K562 (cell line): Measurements from ENCODE around the gene ANKRD12. TPM values are rescaled to one million over a fixed set of nuclear protein-coding genes. Genes with fewer than 3 reads are reported as not detected.
A peak's percentile ranks its signal among the peaks of the same experiment; 100 is the strongest.

Experiments used
- CBFA2T3 ChIP-seq: fragments of 450-650 bp; IDR thresholded peaks from 2 replicates; pipeline ENCODE4 v1.6.1; 2017
- E2F3 ChIP-seq: fragments of 250-450 bp; sonication (Bioruptor Pico); IDR thresholded peaks from 2 replicates; pipeline ENCODE4 v1.4.0; 2020; ENCODE audit warnings: mild to moderate bottlenecking
- ETV6 ChIP-seq, 3 experiments: fragments of 150-350 bp in 1 of 3; sonication (generic) in 1 of 3; formaldehyde crosslinking in 1 of 3; IDR thresholded peaks; 2 replicates each; pipeline versions ENCODE4 v1.6.1 to v1.8.0; 2014 to 2022; ENCODE audit warnings: borderline replicate concordance in 2 of 3, low read depth in 2 of 3, antibody characterized with exemption in 1 of 3, low read length in 1 of 3, mild to moderate bottlenecking in 1 of 3, missing genetic modification reagents in 1 of 3
- FIP1L1 ChIP-seq: fragments of 200-400 bp; formaldehyde crosslinking; IDR thresholded peaks from 2 replicates; pipeline ENCODE4 v1.6.1; 2018; ENCODE audit warnings: mild to moderate bottlenecking, low read depth, low read length; ENCODE audit not compliant: poor library complexity, severe bottlenecking
- KDM5B ChIP-seq: fragments of 200-600 bp; sonication (generic); IDR thresholded peaks from 2 replicates; pipeline ENCODE4 v1.6.1; 2012; ENCODE audit warnings: low read depth, mild to moderate bottlenecking, moderate library complexity, low read length, control low read depth, inconsistent platforms; ENCODE audit not compliant: insufficient replicate concordance
- RBM14 ChIP-seq: fragments of 200-400 bp; formaldehyde crosslinking; IDR thresholded peaks from 2 replicates; pipeline ENCODE4 v1.6.1; 2018; ENCODE audit warnings: low read depth, mild to moderate bottlenecking, low read length, moderate library complexity, borderline replicate concordance; ENCODE audit not compliant: insufficient read depth
- RNF2 ChIP-seq: sonication (generic); IDR thresholded peaks from 2 replicates; pipeline ENCODE4 v1.6.1; 2016
- ZBTB1 ChIP-seq: sonication (generic); formaldehyde crosslinking; IDR thresholded peaks from 2 replicates; pipeline ENCODE4 v1.8.1; 2023; ENCODE audit warnings: missing genetic modification reagents, low read depth, mild to moderate bottlenecking, borderline replicate concordance
- ZNF124 ChIP-seq: sonication (generic); formaldehyde crosslinking; IDR thresholded peaks from 2 replicates; pipeline ENCODE4 v1.8.1; 2022; ENCODE audit warnings: missing genetic modification reagents
- ZNF717 ChIP-seq: fragments of 250-450 bp; sonication (Bioruptor Pico); IDR thresholded peaks from 2 replicates; pipeline ENCODE4 v1.5.0; 2021
- polyA plus RNA-seq, 8 experiments: library from polyadenylated mRNA; depleted of rRNA in 4 of 8; stranded (reverse) in 5 of 8; unstranded in 3 of 8; fragments of >200 nt; fragmentation: Nextera tagmentation in 2 of 8; fragmentation: Illumina TruSeq in 1 of 8; extraction: Ambion mirVana in 2 of 8; extraction: Trizol in 1 of 8; gene quantifications; 2 replicates each; pipeline versions ENCODE4 v1.2.1 to v1.2.3, GENCODE V29; 2011 to 2014; ENCODE audit warnings: inconsistent platforms in 1 of 8, missing spikeins in 1 of 8
- total RNA-seq, 7 experiments: library from RNA; depleted of rRNA in 6 of 7; stranded (reverse); fragments of >200 nt in 6 of 7; fragmentation: Illumina TruSeq in 2 of 7; extraction: Trizol in 2 of 7; gene quantifications; 2 replicates each; pipeline versions ENCODE4 v1.2.1 to v1.2.3, GENCODE V29; 2011 to 2021; ENCODE audit warnings: low replicate concordance in 1 of 7
- TF ChIP-seq, protein P1 (sequence below): fragments of 450-650 bp; formaldehyde crosslinking; IDR thresholded peaks from 2 replicates; pipeline ENCODE4 v1.4.0; 2022; ENCODE audit warnings: missing genetic modification characterization
- TF ChIP-seq, protein P2 (sequence below): fragments of 450-650 bp; IDR thresholded peaks from 2 replicates; pipeline ENCODE4 v1.6.1; 2016
- TF ChIP-seq, protein P3 (sequence below): sonication (generic); formaldehyde crosslinking; IDR thresholded peaks from 2 replicates; pipeline ENCODE4 v1.8.0; 2023; ENCODE audit warnings: missing genetic modification reagents, mild to moderate bottlenecking, borderline replicate concordance
- TF ChIP-seq, protein P4 (sequence below): fragments of 200-800 bp; sonication (Bioruptor generic); IDR thresholded peaks from 2 replicates; pipeline ENCODE4 v1.6.1; 2017; ENCODE audit warnings: missing genetic modification characterization, missing compliant biosample characterization

ANKRD12 gene
- total and polyA plus RNA-seq, 9 of the 15 experiments (the other 6 are each of a cell fraction or from before 2014, with no cell fraction given) = 6.6 to 28.2 (median 16.0) TPM

DNA sequence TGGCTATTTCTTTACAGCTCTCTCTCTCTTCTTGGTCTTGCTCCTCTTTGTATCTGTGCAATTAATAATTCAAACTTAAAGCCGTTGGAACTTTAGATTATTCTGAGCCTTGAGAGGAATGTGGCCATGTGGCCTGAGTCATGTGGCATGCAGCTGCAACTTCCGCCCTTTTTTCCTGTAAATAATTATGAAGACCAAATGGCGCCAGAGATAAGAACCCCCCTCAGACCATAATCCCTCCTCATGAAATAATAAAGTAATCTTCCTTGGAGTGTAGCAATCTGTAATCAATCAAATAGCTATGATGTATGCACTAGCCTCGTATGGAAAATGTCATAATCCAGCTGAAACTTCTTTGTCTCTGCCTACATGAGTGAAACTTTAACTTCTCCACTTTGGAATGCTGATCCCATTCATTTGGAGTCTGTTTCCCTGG, 184.5 kb downstream of the ANKRD12 start (continued):
- TF ChIP-seq, protein P1, sequence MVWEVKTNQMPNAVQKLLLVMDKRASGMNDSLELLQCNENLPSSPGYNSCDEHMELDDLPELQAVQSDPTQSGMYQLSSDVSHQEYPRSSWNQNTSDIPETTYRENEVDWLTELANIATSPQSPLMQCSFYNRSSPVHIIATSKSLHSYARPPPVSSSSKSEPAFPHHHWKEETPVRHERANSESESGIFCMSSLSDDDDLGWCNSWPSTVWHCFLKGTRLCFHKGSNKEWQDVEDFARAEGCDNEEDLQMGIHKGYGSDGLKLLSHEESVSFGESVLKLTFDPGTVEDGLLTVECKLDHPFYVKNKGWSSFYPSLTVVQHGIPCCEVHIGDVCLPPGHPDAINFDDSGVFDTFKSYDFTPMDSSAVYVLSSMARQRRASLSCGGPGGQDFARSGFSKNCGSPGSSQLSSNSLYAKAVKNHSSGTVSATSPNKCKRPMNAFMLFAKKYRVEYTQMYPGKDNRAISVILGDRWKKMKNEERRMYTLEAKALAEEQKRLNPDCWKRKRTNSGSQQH = no peak
- TF ChIP-seq ZBTB1 (CRISPR knock-in tag) (peak; percentile 45; the same call in 1 of the 2 replicates), E2F3 (CRISPR knock-in tag) (no peak), CBFA2T3 (peak; percentile 80), RBM14 (no peak), FIP1L1 (no peak), ZNF717 (CRISPR knock-in tag) (no peak), RNF2 (peak; percentile 57; the same call in 1 of the 2 replicates), ZNF124 (CRISPR knock-in tag) (no peak), ETV6 (IDR thresholded peaks at IDR 0.05; ENCODE audit: borderline replicate concordance in 1 of 2, low read depth in 2 of 2, low read length in 1 of 2) (no peak), ETV6 (CRISPR knock-in tag; IDR thresholded peaks at IDR 0.05; ENCODE audit: borderline replicate concordance) (peak; percentile 75; the same call in 1 of the 2 replicates), KDM5B (no peak)
- TF ChIP-seq, protein P2, sequence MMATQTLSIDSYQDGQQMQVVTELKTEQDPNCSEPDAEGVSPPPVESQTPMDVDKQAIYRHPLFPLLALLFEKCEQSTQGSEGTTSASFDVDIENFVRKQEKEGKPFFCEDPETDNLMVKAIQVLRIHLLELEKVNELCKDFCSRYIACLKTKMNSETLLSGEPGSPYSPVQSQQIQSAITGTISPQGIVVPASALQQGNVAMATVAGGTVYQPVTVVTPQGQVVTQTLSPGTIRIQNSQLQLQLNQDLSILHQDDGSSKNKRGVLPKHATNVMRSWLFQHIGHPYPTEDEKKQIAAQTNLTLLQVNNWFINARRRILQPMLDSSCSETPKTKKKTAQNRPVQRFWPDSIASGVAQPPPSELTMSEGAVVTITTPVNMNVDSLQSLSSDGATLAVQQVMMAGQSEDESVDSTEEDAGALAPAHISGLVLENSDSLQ = peak; percentile 37; the same call in 1 of the 2 replicates
- TF ChIP-seq, protein P3, sequence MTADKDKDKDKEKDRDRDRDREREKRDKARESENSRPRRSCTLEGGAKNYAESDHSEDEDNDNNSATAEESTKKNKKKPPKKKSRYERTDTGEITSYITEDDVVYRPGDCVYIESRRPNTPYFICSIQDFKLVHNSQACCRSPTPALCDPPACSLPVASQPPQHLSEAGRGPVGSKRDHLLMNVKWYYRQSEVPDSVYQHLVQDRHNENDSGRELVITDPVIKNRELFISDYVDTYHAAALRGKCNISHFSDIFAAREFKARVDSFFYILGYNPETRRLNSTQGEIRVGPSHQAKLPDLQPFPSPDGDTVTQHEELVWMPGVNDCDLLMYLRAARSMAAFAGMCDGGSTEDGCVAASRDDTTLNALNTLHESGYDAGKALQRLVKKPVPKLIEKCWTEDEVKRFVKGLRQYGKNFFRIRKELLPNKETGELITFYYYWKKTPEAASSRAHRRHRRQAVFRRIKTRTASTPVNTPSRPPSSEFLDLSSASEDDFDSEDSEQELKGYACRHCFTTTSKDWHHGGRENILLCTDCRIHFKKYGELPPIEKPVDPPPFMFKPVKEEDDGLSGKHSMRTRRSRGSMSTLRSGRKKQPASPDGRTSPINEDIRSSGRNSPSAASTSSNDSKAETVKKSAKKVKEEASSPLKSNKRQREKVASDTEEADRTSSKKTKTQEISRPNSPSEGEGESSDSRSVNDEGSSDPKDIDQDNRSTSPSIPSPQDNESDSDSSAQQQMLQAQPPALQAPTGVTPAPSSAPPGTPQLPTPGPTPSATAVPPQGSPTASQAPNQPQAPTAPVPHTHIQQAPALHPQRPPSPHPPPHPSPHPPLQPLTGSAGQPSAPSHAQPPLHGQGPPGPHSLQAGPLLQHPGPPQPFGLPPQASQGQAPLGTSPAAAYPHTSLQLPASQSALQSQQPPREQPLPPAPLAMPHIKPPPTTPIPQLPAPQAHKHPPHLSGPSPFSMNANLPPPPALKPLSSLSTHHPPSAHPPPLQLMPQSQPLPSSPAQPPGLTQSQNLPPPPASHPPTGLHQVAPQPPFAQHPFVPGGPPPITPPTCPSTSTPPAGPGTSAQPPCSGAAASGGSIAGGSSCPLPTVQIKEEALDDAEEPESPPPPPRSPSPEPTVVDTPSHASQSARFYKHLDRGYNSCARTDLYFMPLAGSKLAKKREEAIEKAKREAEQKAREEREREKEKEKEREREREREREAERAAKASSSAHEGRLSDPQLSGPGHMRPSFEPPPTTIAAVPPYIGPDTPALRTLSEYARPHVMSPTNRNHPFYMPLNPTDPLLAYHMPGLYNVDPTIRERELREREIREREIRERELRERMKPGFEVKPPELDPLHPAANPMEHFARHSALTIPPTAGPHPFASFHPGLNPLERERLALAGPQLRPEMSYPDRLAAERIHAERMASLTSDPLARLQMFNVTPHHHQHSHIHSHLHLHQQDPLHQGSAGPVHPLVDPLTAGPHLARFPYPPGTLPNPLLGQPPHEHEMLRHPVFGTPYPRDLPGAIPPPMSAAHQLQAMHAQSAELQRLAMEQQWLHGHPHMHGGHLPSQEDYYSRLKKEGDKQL (CRISPR knock-in tag) = 0 out of 2 replicates have a peak, but pooled peaks have one; percentile 30
- TF ChIP-seq, protein P4, sequence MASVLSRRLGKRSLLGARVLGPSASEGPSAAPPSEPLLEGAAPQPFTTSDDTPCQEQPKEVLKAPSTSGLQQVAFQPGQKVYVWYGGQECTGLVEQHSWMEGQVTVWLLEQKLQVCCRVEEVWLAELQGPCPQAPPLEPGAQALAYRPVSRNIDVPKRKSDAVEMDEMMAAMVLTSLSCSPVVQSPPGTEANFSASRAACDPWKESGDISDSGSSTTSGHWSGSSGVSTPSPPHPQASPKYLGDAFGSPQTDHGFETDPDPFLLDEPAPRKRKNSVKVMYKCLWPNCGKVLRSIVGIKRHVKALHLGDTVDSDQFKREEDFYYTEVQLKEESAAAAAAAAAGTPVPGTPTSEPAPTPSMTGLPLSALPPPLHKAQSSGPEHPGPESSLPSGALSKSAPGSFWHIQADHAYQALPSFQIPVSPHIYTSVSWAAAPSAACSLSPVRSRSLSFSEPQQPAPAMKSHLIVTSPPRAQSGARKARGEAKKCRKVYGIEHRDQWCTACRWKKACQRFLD = peak; percentile 93
